H9 (cell line): ENCODE measurements around the gene NEMP2. TPM values are rescaled to one million over a fixed set of nuclear protein-coding genes. Genes with fewer than 3 reads are reported as not detected.

Source experiments
- DNase-seq: peaks from one replicate; pipeline ENCODE4 v3.0.0-alpha.2; 2017
- H2AFZ ChIP-seq: one replicate; pipeline ENCODE4 v1.6.1; 2013; ENCODE audit warnings: mild to moderate bottlenecking, low read length, control low read depth, moderate library complexity
- H2AK5ac ChIP-seq: 2 replicates; pipeline ENCODE4 v1.6.1; 2013; ENCODE audit warnings: low read length, control low read depth, mixed read lengths; ENCODE audit not compliant: insufficient read length
- H2BK120ac ChIP-seq: one replicate; pipeline ENCODE4 v1.6.1; 2013; ENCODE audit warnings: low read depth, mild to moderate bottlenecking, low read length, control low read depth, inconsistent platforms; ENCODE audit not compliant: poor library complexity, severe bottlenecking
- H2BK12ac ChIP-seq: 2 replicates; pipeline ENCODE4 v1.6.1; 2013; ENCODE audit warnings: low read length, control low read depth, mixed read lengths, low read depth; ENCODE audit not compliant: insufficient read length
- H2BK15ac ChIP-seq: 2 replicates; pipeline ENCODE4 v1.6.1; 2013; ENCODE audit warnings: low read depth, low read length, control low read depth
- H2BK20ac ChIP-seq: one replicate; pipeline ENCODE4 v1.6.1; 2013; ENCODE audit warnings: low read depth, mild to moderate bottlenecking, low read length, control low read depth, inconsistent platforms; ENCODE audit not compliant: poor library complexity, severe bottlenecking
- H2BK5ac ChIP-seq: 2 replicates; pipeline ENCODE4 v1.6.1; 2013; ENCODE audit warnings: low read length, control low read depth, mixed read lengths; ENCODE audit not compliant: insufficient read length
- H3K14ac ChIP-seq: 2 replicates; pipeline ENCODE4 v1.6.1; 2013; ENCODE audit warnings: low read length, control low read depth; ENCODE audit not compliant: insufficient read depth
- H3K18ac ChIP-seq: 2 replicates; pipeline ENCODE4 v1.6.1; 2013; ENCODE audit warnings: low read depth, mild to moderate bottlenecking, mixed read lengths, low read length, control low read depth; ENCODE audit not compliant: insufficient read length
- H3K23ac ChIP-seq: 2 replicates; pipeline ENCODE4 v1.6.1; 2013; ENCODE audit warnings: low read length, control low read depth, mixed read lengths, low read depth; ENCODE audit not compliant: insufficient read length
- H3K23me2 ChIP-seq: 2 replicates; pipeline ENCODE4 v1.6.1; 2013; ENCODE audit warnings: low read depth, mild to moderate bottlenecking, mixed read lengths, low read length, control low read depth; ENCODE audit not compliant: insufficient read length, poor library complexity, severe bottlenecking
- H3K27ac ChIP-seq: 2 replicates; pipeline ENCODE4 v1.5.1; 2013; ENCODE audit warnings: low read length, control low read depth, mixed read lengths, low read depth; ENCODE audit not compliant: insufficient read length
- H3K27me3 ChIP-seq: 2 replicates; pipeline ENCODE4 v1.6.1; 2013; ENCODE audit warnings: low read length, control low read depth, inconsistent platforms; ENCODE audit not compliant: insufficient read depth
- H3K4ac ChIP-seq: 2 replicates; pipeline ENCODE4 v1.6.1; 2013; ENCODE audit warnings: low read depth, mild to moderate bottlenecking, control low read depth, inconsistent platforms, low read length, moderate library complexity
- H3K4me1 ChIP-seq: 2 replicates; pipeline ENCODE4 v1.6.1; 2013; ENCODE audit warnings: low read length, control low read depth, inconsistent platforms; ENCODE audit not compliant: insufficient read depth
- H3K4me2 ChIP-seq: 2 replicates; pipeline ENCODE4 v1.6.1; 2013; ENCODE audit warnings: low read length, control low read depth, mixed read lengths; ENCODE audit not compliant: insufficient read length, insufficient read depth
- H3K56ac ChIP-seq: 2 replicates; pipeline ENCODE4 v1.6.1; 2013; ENCODE audit warnings: low read depth, mild to moderate bottlenecking, mixed read lengths, low read length, control low read depth; ENCODE audit not compliant: insufficient read length
- H3K79me1 ChIP-seq: 2 replicates; pipeline ENCODE4 v1.6.1; 2013; ENCODE audit warnings: low read depth, mild to moderate bottlenecking, moderate library complexity, low read length, control low read depth, inconsistent platforms; ENCODE audit not compliant: insufficient read depth, poor library complexity, severe bottlenecking
- H3K79me2 ChIP-seq: 2 replicates; pipeline ENCODE4 v1.6.1; 2013; ENCODE audit warnings: low read length, control low read depth, inconsistent platforms; ENCODE audit not compliant: insufficient read depth
- H3K9ac ChIP-seq: 2 replicates; pipeline ENCODE4 v1.6.1; 2013; ENCODE audit warnings: low read length, control low read depth, mixed read lengths; ENCODE audit not compliant: insufficient read length; ENCODE audit errors: extremely low read depth
- H3K9me3 ChIP-seq: one replicate; pipeline ENCODE4 v1.6.1; 2013; ENCODE audit warnings: low read depth, low read length, inconsistent platforms; ENCODE audit not compliant: control insufficient read depth
- H3T11ph ChIP-seq: one replicate; pipeline ENCODE4 v1.6.1; 2013; ENCODE audit warnings: mild to moderate bottlenecking, low read length, control low read depth, inconsistent platforms
- H4K20me1 ChIP-seq: one replicate; pipeline ENCODE4 v1.6.1; 2013; ENCODE audit not compliant: control insufficient read depth, insufficient read length, insufficient read depth
- H4K5ac ChIP-seq: 2 replicates; pipeline ENCODE4 v1.6.1; 2013; ENCODE audit warnings: low read depth, mild to moderate bottlenecking, mixed read lengths, low read length, control low read depth; ENCODE audit not compliant: insufficient read length
- H4K8ac ChIP-seq: replicated peaks from 2 replicates; pipeline ENCODE4 v1.6.1; 2013; ENCODE audit warnings: low read length, control low read depth, mixed read lengths, low read depth; ENCODE audit not compliant: insufficient read length
- H4K91ac ChIP-seq: 2 replicates; pipeline ENCODE4 v1.6.1; 2013; ENCODE audit warnings: low read depth, mild to moderate bottlenecking, moderate library complexity, mixed read lengths, low read length, control low read depth; ENCODE audit not compliant: insufficient read length
- H3K27ac Mint-ChIP-seq, 3 experiments: 2 replicates in 2 of 3; 3 replicates in 1 of 3; pipeline ENCODE4 v1.8.0; 2020 to 2021; ENCODE audit warnings: mixed read lengths in 3 of 3, mild to moderate bottlenecking in 1 of 3, moderate library complexity in 1 of 3
- H3K27me3 Mint-ChIP-seq: 2 replicates; pipeline ENCODE4 v1.8.0; 2021; ENCODE audit warnings: low read depth, mild to moderate bottlenecking, moderate library complexity, mixed read lengths
- H3K36me3 Mint-ChIP-seq, 3 experiments: 2 replicates in 2 of 3; 3 replicates in 1 of 3; pipeline ENCODE4 v1.8.0; 2020 to 2021; ENCODE audit warnings: low read depth in 3 of 3, mixed read lengths in 3 of 3; ENCODE audit not compliant: insufficient read depth in 1 of 3
- H3K4me1 Mint-ChIP-seq, 2 experiments: 2 replicates each; pipeline ENCODE4 v1.8.0; 2020; ENCODE audit warnings: mixed read lengths in 2 of 2
- H3K4me3 Mint-ChIP-seq, 2 experiments: 2 replicates in 1 of 2; 3 replicates in 1 of 2; pipeline ENCODE4 v1.8.0; 2020 to 2021; ENCODE audit warnings: mild to moderate bottlenecking in 2 of 2, mixed read lengths in 2 of 2, moderate library complexity in 1 of 2
- H3K9me3 Mint-ChIP-seq, 2 experiments: 2 replicates in 1 of 2; 3 replicates in 1 of 2; pipeline ENCODE4 v1.8.0; 2020; ENCODE audit warnings: mild to moderate bottlenecking in 2 of 2, mixed read lengths in 2 of 2, moderate library complexity in 1 of 2
- WGBS: extraction: QIAGEN DNeasy Blood & Tissue Kit; methylation state at CpG from one replicate; pipeline ENCODE4 v1.1.7; 2013; ENCODE audit warnings: missing lambda C conversion rate, low lambda C conversion rate, mixed read lengths; ENCODE audit not compliant: insufficient read length; ENCODE audit errors: extremely low coverage; 5-methylcytosine and 5-hydroxymethylcytosine counted together
- total RNA-seq: library from RNA; stranded (reverse); gene quantifications from 2 replicates; pipeline ENCODE4 v1.2.1, GENCODE V29; 2021
- TF ChIP-seq, protein P1 (sequence below): fragments of 200-600 bp; sonication (generic); conservative IDR thresholded peaks from 3 replicates; pipeline ENCODE4 v1.8.0; 2021; ENCODE audit warnings: antibody characterized with exemption, mild to moderate bottlenecking

Gene NEMP2
- total RNA-seq, 1 experiment from 2014 or later, result 5.3 TPM

DNA sequence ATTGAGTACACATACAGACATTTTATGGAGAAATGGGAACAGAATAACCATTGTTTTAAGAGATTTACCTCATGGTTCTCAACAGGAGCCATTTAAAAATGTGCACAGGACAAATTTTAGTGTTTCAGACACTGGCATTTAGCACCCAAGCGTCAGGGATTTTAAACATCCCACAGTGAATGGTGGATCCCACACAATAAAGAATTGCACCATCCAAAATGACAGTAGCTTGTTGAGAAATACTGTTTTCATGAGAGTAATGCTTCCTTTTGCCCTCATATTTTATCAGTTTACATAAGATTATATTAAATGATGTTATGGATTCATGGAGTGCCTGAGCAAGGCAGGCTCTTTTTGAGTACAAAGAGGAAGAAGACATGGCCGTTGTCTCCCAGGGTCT lies 72.3 kb downstream of the NEMP2 start:
- Histone ChIP-seq H2BK15ac (no peak overlapping the region), H3K27me3 (no peaks in the 10 kb centered on the region), H2BK5ac (no peak overlapping the region), H2BK12ac (no peak overlapping the region), H3K79me1 (no peaks in the 10 kb centered on the region), H3K27ac (no peak overlapping the region), H4K8ac (no peak overlapping the region), H4K91ac (no peak overlapping the region), H3T11ph (no peak overlapping the region), H4K5ac (no peak overlapping the region), H2BK120ac (no peak overlapping the region), H3K4me2 (no peak overlapping the region), H3K56ac (no peak overlapping the region), H3K4me1 (no peaks in the 10 kb centered on the region), H3K23ac (no peak overlapping the region), H3K9me3 (no peaks in the 10 kb centered on the region), H3K79me2 (no peaks in the 10 kb centered on the region), H3K14ac (no peak overlapping the region), H3K18ac (no peak overlapping the region), H2AK5ac (no peak overlapping the region), H3K23me2 (no peaks in the 10 kb centered on the region), H3K4ac (no peak overlapping the region), H2AFZ (no peak overlapping the region), H2BK20ac (no peak overlapping the region), H3K9ac (no peak overlapping the region), H4K20me1 (no peaks in the 10 kb centered on the region)
- H3K36me3 Mint-ChIP-seq, result no peaks in the 10 kb centered on the region; a peak in 1 of 7 replicates
- H3K27me3 Mint-ChIP-seq, result no peaks in the 10 kb centered on the region
- no peak overlapping the region for H3K4me3 Mint-ChIP-seq
- 0 out of 4 replicates have a peak, but pooled peaks cover 0 to 3% of the 10 kb centered on the region in 2 experiments for H3K4me1 Mint-ChIP-seq
- WGBS, result no CpG with 5 or more reads among the region's 2 CpGs
- TF ChIP-seq, protein P1, sequence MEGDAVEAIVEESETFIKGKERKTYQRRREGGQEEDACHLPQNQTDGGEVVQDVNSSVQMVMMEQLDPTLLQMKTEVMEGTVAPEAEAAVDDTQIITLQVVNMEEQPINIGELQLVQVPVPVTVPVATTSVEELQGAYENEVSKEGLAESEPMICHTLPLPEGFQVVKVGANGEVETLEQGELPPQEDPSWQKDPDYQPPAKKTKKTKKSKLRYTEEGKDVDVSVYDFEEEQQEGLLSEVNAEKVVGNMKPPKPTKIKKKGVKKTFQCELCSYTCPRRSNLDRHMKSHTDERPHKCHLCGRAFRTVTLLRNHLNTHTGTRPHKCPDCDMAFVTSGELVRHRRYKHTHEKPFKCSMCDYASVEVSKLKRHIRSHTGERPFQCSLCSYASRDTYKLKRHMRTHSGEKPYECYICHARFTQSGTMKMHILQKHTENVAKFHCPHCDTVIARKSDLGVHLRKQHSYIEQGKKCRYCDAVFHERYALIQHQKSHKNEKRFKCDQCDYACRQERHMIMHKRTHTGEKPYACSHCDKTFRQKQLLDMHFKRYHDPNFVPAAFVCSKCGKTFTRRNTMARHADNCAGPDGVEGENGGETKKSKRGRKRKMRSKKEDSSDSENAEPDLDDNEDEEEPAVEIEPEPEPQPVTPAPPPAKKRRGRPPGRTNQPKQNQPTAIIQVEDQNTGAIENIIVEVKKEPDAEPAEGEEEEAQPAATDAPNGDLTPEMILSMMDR, result no peak
- H3K27ac Mint-ChIP-seq, result no peak overlapping the region
- no peak for DNase-seq
- no peaks in the 10 kb centered on the region for H3K9me3 Mint-ChIP-seq
